Heart left ventricle (tissue), 16 donors: ENCODE data around the gene HMCN2. TPM values are rescaled to one million over a fixed set of nuclear protein-coding genes. Genes with fewer than 3 reads are reported as not detected.

ENCODE experiments used
- ATAC-seq, 4 donors: fragments of 200-7000 bp; cut with Tn5 transposase; one replicate each; pipeline ENCODE4 v1.9.1; 2020 to 2022; ENCODE audit warnings: moderate library complexity in 4 of 4, mild to moderate bottlenecking in 3 of 4, moderate number of reproducible peaks in 1 of 4
- DNase-seq, 5 donors: peaks; one replicate each; pipeline ENCODE4 v3.0.0-alpha.2; 2020
- H3K27ac ChIP-seq, 12 donors: fragments of 200-600 bp; sonication (generic) in 4 of 12; one replicate each; pipeline versions ENCODE4 v1.5.0 to v1.8.0; 2016 to 2022; ENCODE audit warnings: mild to moderate bottlenecking in 2 of 12
- H3K27me3 ChIP-seq, 9 donors: fragments of 200-600 bp; sonication (generic) in 2 of 9; one replicate each; pipeline versions ENCODE4 v1.5.1 to v1.8.0; 2016 to 2022; ENCODE audit warnings: mild to moderate bottlenecking in 3 of 9
- H3K36me3 ChIP-seq, 9 donors: fragments of 200-600 bp; sonication (generic) in 2 of 9; one replicate each; pipeline versions ENCODE4 v1.5.0 to v1.8.0; 2018 to 2022; ENCODE audit warnings: mild to moderate bottlenecking in 2 of 9
- H3K4me1 ChIP-seq, 12 donors: fragments of 200-600 bp; sonication (generic) in 4 of 12; one replicate each; pipeline versions ENCODE4 v1.5.0 to v1.8.0; 2016 to 2022; ENCODE audit warnings: mild to moderate bottlenecking in 3 of 12
- H3K4me3 ChIP-seq, 12 donors: fragments of 200-600 bp; sonication (generic) in 4 of 12; one replicate each; pipeline versions ENCODE4 v1.5.0 to v1.8.0; 2017 to 2022; ENCODE audit warnings: mild to moderate bottlenecking in 9 of 12, moderate library complexity in 4 of 12
- H3K9me3 ChIP-seq, 12 donors: fragments of 200-600 bp; sonication (generic) in 4 of 12; one replicate each; pipeline versions ENCODE4 v1.5.0 to v1.8.0; 2016 to 2022; ENCODE audit warnings: mild to moderate bottlenecking in 1 of 12
- CTCF ChIP-seq, 12 donors: fragments of 200-600 bp; sonication (generic) in 4 of 12; IDR thresholded peaks; one replicate each; pipeline versions ENCODE4 v1.5.0 to v1.8.0; 2018 to 2022; ENCODE audit warnings: antibody characterized with exemption in 12 of 12, mild to moderate bottlenecking in 5 of 12
- POLR2A ChIP-seq, 2 donors: fragments of 450-650 bp; IDR thresholded peaks; one replicate each; pipeline ENCODE4 v1.6.1; 2017; ENCODE audit warnings: antibody characterized with exemption in 2 of 2, mild to moderate bottlenecking in 2 of 2, moderate library complexity in 2 of 2
- WGBS, 4 donors: extraction: QIAGEN DNeasy Blood & Tissue Kit in 2 of 4; methylation state at CpG; one replicate each; pipeline versions ENCODE4 v1.1.5 to v1.1.7; 2013 to 2018; 5-methylcytosine and 5-hydroxymethylcytosine counted together
- intact Hi-C, 10 donors: fragments of 100-400 bp; cut with DNase I; formaldehyde crosslinking; loops; one replicate each; pipeline versions ENCODE4 v1.11.1 to v1.14.2; 2022
- polyA plus RNA-seq, 2 donors: library from polyadenylated mRNA; stranded (reverse); fragments of 200-250 nt; gene quantifications; one replicate each; pipeline ENCODE4 v1.2.3, GENCODE V29; 2013
- total RNA-seq, 9 donors: library from RNA; depleted of rRNA in 2 of 9; stranded (reverse); fragments of >200 nt in 2 of 9; fragmentation: NEBNext Ultra II Directional in 3 of 9; extraction: Animal tissue kit (Norgen Biotek cat#: 25700) in 3 of 9; gene quantifications; one replicate each; pipeline versions ENCODE4 v1.1.0 to v1.2.4, GENCODE V29; 2016 to 2023
- donor health status: ischemic (EF 13 %, LVEDD 7.1; RV severe dilation, severe dysfunction).
- donor health status: healthy with polysubstance abuse.
- donor health status: DM: no; HTN: yes; CAD: no.
- donor health status: DM: no; HTN: no; CAD: no.
- donor health status: ischemic (EF 25% LVEDD 6.9; RV normal size, moderate dysfunction).
- donor health status: ischemic (EF 25% LVEDD 5.7; RV mildly dilated, moderate dysfunction).
- donor health status: healthy.
- donor health status: DM: yes; HTN: yes; CAD: no.
- donor health status: ischemic (EF 35%, LVEDD 5.7; RV mildly dilated, moderate dysfunction).
- donor health status: nonischemic (EF 11% LVEDD 7.7; RV severe dilation, severe dysfunction).
- donor health status: DM: yes; HTN: yes; CAD: no.
- donor health status: PGD.
- donor health status: ischemic (EF 29% LVEDD 5.4; RV normal size, mild dysfunction).
- donor health status: nonischemic (EF 23%, LVEDD 6.1; RV moderate dilation, normal function).

Gene HMCN2
- total and polyA plus RNA-seq, 11 donors, result 2.3 to 10.4 (median 4.3) TPM

DNA sequence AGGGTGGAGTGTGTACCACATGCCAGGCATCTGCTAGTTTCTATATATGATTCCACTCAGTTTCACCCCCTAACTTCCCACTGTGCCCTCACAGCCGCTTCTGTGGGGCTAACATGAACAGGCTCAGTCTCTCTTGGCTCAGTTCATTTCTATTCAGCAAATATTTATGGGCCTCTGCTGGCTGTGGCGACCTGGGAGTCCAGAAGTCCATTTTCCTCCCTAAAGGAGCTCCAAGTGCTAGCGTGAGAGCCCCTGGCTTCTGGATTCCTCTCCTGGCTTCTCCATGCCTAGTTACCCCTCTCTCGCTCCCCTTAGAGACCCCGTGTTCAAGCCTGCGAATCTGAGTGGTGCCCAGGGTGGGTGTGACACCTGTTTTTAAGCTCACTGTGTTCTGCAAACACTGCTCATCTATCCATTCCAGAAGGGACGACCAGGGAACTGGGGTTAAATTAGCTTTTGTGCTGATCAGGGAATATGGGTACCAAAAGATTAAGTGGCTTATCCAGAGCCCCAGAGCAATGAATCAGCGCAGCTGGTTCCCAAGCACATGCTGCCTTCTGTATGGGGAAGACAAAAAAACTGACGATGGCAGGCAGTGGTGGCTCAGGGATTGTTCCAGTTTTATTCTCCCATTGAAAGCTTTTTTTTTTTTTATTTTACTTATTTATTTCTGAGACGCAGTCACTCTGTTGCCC lies 57.6 kb downstream of the HMCN2 start:
- H3K27me3 ChIP-seq, result peaks cover 0 to 48% (median 13%) of the 10 kb centered on the region in 9 donors
- intact Hi-C loops, result loop anchor here in 1 of 10 donors (5.0 kb wide), 1 partner anchor 56 kb away; the partner anchor contains the start of gene HMCN2
- H3K36me3 ChIP-seq, result peaks cover 0 to 15% (median 0%) of the 10 kb centered on the region in 9 donors
- no peak for TF ChIP-seq POLR2A (IDR thresholded peaks at IDR 0.05)
- no peak for TF ChIP-seq CTCF (IDR thresholded peaks at IDR 0.05)
- 77 to 87% (median 83%) methylated on average over 10 of the region's 10 CpGs for WGBS, 4 donors
- H3K4me3 ChIP-seq, result no peak overlapping the region
- no peak for ATAC-seq
- H3K4me1 ChIP-seq, result peaks cover 0 to 25% (median 3%) of the 10 kb centered on the region in 12 donors
- H3K27ac ChIP-seq, result peak overlapping the region in 1 of 12 donors; percentile 71
- no peaks in the 10 kb centered on the region for H3K9me3 ChIP-seq
- no peak for DNase-seq

DNA sequence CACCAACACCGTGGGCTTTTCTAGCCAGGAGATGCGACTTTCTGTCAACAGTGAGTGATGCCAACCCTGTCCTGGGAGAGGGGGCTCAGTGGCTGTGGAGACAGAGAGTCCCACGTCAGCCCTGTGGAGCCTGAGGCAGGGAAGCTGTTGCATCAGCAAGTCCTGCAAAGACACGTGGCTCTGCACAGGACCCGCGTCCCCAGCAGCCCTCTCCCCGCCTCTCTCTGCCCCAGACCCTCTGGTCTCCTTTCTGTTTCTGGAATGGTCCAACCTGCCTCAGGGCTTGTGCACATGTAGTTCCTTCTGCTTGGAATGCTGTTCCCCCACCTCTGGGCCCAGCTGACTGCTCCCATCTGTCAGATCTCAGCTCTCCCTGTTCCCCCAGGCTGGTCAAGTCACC lies 60.4 kb downstream of the HMCN2 start:
- intact Hi-C loops, result no loop called here
- no peak for DNase-seq
- peaks cover 0 to 15% (median 0%) of the 10 kb centered on the region in 9 donors for H3K36me3 ChIP-seq
- H3K27me3 ChIP-seq, result peaks cover 0 to 48% (median 13%) of the 10 kb centered on the region in 9 donors
- 84 to 97% (median 93%) methylated on average over 4 to 7 of the region's 7 CpGs for WGBS, 4 donors
- peaks cover 0 to 30% (median under 1%) of the 10 kb centered on the region in 12 donors for H3K4me1 ChIP-seq
- H3K27ac ChIP-seq, result peak overlapping the region in 1 of 12 donors; percentile 87
- ATAC-seq, result no peak
- TF ChIP-seq CTCF (IDR thresholded peaks at IDR 0.05) (no peak), POLR2A (IDR thresholded peaks at IDR 0.05) (no peak)
- no peak overlapping the region for H3K4me3 ChIP-seq
- no peaks in the 10 kb centered on the region for H3K9me3 ChIP-seq

GRCh38 chr9:130327070-130327780 lies 61.7 kb downstream of the HMCN2 start:
- 70 to 76% (median 74%) methylated on average over 12 to 15 of the region's 15 CpGs for WGBS, 4 donors
- ATAC-seq (no peak), DNase-seq (no peak)
- no peaks in the 10 kb centered on the region for H3K9me3 ChIP-seq
- peak overlapping the region in 7 of 12 donors; percentile 44 to 87 (median 68) for H3K27ac ChIP-seq
- TF ChIP-seq CTCF (IDR thresholded peaks at IDR 0.05) (peak in 5 of 12 donors; percentile 12 to 33 (median 22)), POLR2A (IDR thresholded peaks at IDR 0.05) (no peak)
- H3K27me3 ChIP-seq, result peaks cover 0 to 41% (median 11%) of the 10 kb centered on the region in 9 donors
- H3K4me1 ChIP-seq, result peaks cover 0 to 37% (median 8%) of the 10 kb centered on the region in 12 donors
- H3K4me3 ChIP-seq, result no peak overlapping the region
- intact Hi-C loops, result no loop called here
- peaks cover 0 to 9% (median 0%) of the 10 kb centered on the region in 9 donors for H3K36me3 ChIP-seq

- intact Hi-C loops, result no loop called here
- Histone ChIP-seq H3K9me3 (no peaks in the 10 kb centered on the region), H3K27ac (peak overlapping the region in 9 of 12 donors; percentile 30 to 87 (median 60)), H3K4me3 (no peak overlapping the region), H3K36me3 (peaks cover 0 to 9% (median 0%) of the 10 kb centered on the region in 9 donors), H3K4me1 (peaks cover 0 to 37% (median 8%) of the 10 kb centered on the region in 12 donors), H3K27me3 (peaks cover 0 to 37% (median 10%) of the 10 kb centered on the region in 9 donors)
- peak; percentile 17 to 77 (median 67) for ATAC-seq
- 30 to 49% (median 43%) methylated on average over 12 to 19 of the region's 19 CpGs for WGBS, 4 donors
- TF ChIP-seq POLR2A (IDR thresholded peaks at IDR 0.05) (no peak), CTCF (IDR thresholded peaks at IDR 0.05) (no peak)
- peak; percentile 60 to 85 (median 76) for DNase-seq
Observed at GRCh38 chr9:130327781-130328348, 62.3 kb downstream of the HMCN2 start.
